NK-92 treated with Interleukin-12 subunit alpha and Interleukin-12 subunit beta, amount 100 ng/mL, for 24 hours (cell line): ENCODE data around the gene MECR.
A peak's percentile ranks its signal among the peaks of the same experiment; 100 is the strongest.

Experiments used
- DNase-seq: peaks from one replicate; lab custom pipeline; 2025; lab: John Stamatoyannopoulos, UW

The MECR gene, protein sequence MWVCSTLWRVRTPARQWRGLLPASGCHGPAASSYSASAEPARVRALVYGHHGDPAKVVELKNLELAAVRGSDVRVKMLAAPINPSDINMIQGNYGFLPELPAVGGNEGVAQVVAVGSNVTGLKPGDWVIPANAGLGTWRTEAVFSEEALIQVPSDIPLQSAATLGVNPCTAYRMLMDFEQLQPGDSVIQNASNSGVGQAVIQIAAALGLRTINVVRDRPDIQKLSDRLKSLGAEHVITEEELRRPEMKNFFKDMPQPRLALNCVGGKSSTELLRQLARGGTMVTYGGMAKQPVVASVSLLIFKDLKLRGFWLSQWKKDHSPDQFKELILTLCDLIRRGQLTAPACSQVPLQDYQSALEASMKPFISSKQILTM

DNA sequence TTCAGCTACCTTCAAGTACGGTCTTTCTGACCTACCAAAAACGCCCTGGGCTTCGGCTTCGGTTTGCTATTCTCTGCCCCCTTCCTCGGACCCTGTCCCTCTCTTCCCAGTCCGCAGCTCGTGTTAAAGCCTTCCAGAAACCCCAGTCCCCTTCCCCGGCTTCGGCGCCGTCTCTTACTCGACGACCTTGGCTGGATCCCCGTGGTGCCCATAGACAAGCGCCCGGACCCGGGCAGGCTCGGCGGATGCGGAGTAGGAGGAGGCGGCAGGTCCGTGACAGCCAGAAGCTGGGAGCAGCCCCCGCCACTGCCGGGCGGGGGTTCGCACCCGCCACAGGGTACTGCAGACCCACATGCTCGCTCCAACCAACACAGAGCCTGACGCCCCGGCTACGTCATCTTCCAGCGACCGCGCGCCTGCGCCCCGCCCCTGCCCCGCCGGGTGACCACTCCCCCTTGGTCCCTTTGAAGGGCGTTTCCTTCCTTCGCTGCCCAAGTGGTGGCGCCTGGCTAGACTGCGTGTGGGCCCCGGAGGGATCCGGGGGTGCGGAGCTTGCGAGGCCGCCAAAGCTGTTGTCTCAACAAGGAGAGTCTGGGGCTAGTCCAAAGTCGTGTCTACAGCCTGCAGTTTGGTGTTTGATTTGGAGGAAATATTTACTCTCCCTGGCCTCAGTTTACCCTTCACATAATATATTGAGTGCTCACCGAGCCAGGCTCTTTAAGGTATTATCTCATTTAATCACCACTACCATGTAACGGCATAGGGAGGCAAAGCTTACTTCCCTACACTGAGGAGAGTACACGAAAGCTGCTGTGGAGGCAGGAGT lies at the start of gene MECR:
MECR (minus strand) TSS at position 382 of the 826 bp plus-strand sequence; CDS start at position 354, 28 bp downstream.
- DNase-seq, result peak; percentile 85

DNA sequence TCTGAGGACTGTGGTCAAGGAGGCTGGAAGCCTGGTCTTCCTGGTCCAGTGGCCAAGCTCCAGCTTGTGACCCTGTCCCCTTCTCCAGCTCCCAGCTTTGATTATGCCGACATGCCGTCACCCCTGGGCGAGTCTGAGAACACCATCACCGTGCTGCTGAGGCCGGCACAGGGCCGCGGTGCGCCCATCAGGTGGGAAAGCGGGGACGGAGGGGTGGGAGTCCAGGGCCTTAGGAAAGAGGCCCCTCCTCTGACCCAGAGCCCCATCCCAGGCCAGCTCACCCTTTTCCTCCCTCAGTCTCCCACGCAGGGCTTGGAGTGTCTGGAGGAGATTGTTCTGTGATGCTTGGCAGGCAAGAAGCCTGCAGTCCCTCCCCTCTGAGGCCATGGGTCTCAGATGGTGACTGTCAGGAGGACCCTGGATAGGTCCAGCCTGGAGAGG lies 49.2 kb upstream of the MECR start:
- no peak for DNase-seq

DNA sequence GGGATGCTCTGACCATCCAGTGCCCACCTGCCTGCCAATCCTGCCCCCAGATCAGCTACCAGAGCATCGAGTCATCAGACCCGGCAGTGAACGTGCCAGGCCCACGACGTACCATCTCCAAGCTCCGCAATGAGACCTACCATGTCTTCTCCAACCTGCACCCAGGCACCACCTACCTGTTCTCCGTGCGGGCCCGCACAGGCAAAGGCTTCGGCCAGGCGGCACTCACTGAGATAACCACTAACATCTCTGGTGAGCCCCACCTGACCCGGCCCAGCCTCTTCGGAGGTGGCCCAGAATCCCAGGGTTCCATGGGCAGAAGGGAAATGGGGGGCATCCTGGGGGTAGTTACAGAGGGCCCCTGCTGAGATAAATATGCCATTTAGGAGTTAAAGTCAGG lies 48.7 kb upstream of the MECR start:
- DNase-seq, result no peak

DNA sequence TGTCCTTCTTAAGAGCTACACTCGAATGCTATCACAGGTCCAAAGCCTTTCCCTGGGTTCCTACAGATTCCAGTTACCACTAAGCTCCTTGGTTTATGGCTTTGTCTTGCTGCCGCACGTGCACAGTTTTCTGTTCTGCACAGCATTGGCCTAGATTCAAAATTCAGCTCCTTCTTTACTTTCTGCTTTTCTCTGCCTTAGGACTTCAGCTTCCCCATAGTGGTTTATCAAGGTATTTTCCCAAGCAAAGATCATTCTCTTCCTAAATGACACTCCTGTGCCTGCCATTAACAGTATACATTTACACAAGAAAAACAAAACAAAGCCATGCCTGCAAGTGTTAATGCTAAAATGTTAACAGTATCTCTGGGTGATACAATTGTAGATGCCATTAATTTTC lies 47.4 kb upstream of the MECR start:
- DNase-seq, result no peak

DNA sequence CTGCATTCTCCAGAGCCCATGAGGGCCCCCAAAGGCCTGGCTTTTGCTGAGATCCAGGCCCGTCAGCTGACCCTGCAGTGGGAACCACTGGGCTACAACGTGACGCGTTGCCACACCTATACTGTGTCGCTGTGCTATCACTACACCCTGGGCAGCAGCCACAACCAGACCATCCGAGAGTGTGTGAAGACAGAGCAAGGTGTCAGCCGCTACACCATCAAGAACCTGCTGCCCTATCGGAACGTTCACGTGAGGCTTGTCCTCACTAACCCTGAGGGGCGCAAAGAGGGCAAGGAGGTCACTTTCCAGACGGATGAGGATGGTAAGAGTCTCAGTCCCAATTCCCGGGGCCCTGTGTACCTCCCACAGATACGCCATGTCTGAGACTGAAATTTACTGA lies 44.7 kb upstream of the MECR start:
- DNase-seq, result no peak

DNA sequence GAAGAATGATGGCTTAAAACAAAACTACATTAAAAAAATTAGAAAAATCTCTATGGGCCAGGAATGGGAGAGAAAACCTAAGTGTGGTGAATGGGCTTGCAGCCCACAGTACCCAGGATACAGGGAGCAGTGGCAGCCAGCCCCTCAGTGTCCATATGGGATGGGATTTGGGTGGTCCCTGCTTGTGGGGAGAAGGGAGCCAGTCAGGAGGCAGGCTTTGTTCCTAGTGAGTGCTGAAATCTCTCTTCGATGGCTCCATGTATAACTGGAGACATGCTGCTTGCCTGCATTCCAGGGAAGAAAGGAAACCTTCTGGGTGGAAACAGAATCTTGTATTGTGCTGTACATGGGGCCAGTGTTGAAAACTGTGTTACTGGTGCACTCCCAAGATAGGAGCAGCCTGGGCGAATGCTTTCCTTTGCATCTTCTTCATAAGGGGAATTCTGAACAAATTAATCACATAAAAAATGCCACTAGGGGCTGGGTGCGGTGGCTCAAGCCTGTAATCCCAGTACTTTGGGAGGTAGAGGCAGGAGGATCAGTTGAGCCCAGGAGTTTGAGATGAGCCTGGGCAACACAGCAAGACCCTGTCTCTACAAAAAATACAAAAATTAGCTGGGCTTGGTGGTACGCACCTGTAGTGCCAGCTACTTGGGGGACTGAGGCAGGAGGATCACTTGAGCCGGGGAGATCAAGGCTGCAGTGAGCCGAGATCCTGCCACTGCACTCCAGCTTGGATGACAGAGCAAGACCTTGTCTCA lies 41.6 kb upstream of the MECR start:
- DNase-seq, result no peak

DNA sequence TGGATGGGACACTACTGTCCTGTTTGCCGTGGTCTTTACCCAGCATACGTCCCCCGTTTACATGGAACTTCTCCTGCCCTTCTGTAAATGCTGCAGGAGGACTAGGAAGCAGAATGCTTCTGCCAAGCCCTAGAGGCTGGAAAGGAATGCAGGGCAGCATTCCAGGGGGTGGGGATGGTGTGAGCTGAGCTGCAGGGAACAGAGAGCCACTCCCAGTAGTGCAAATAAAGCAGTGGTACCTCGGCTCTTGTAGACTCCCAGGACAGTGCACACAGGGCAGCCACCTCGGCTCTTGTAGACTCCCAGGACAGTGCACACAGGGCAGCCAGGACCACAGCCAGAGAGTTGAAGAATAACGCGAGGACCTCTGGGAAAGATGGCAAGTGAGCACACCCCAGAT lies 41.0 kb upstream of the MECR start:
- DNase-seq, result no peak

DNA sequence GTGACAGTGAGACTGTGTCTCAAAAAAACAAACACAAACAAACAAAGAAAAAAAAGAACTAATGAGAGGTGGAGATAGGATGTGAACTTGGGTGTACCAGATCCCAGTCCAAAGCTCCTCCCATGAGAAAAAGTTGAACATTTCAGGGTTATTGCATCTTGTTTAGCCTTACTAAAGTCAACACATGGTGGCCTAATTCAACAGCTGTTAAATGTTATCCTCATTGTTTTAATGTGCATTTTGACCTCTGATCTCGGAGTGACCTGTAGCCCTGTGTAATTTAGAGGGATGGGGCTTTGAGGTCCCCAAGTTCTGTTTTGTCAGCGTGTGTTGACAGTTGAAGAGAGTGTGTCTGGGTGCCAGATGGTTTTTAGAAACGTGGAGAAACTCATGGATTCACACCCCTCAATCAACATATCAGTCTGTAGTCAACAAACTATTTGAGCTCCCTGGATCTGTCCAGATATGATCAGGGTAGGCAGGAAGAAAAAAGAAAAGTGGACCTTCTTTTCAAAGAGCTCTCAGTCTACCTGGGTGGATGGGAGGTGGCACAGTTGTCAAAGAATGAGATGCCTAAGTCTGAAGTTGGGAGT lies 40.3 kb upstream of the MECR start:
- no peak for DNase-seq

DNA sequence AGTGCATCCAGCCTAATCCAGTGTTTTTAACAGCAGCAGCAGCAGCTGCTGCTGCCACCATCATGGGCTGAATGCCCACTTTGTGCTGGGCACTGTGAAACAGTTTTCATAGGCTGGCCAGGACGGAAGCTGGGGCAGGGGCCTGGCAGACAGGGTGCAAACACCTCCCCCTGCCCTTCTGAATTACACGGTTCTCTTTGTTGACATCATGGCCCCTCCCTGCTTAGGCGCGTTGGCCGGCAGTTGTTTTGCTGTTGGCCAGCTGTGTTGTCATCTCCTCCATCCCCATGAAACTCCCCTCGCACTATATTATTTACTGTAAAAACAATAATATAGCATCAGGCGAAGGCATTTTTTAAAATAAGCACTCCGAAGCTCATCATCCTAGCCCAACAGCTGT lies 38.6 kb upstream of the MECR start:
- no peak for DNase-seq

DNA sequence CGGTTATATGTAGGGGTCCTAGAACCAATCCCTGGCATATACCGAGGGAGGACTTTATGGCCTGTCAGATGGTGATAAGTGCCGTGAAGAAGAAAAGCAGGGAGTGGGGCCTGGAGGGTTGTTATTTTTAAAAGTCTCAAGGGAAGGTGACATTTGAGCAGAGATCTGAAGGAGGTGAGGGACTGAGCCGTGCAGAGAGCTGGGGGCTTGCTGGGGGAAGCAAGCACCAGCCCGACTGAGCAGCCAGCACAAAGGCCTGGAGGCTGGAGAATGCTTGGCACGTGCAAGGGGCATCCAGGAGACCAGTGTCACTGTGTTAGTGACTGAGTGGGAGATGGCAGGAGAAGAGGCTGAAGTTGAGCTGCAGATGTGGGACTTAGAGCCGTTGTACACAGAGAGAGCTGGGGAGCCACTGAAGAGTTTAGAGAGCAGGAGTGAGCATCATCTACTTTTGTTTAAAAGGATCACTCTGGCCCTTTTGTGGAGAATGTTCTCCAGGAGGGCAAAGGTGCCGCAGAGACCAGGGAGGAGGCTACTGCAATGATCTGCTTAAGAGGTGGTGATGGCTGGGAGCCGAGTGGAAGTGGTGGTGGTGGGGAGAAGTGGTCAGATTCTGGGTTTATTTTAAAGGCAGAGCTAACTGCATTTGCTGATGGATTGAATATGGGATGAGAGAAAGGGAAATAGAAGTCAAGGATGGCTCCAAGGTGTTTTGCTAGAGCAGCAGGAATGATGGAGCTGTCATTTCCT lies 36.8 kb upstream of the MECR start:
- no peak for DNase-seq

DNA sequence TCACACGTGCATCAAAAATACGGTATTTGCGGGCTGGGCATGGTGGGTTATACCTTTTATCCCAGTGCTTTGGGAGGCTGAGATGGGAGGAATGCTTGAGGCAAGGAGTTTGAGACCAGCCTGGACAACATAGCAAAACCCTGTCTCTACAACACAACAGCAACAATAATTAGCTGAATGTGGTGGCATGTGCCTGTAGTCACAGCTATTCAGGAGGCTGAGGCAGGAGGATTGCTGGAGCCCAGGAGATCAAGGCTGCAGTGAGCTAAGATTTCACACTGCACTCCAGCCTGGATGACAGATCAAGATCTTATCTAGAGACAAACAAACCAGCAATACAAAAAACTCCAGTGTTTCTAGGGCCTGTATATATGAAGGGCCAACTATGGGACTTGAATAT lies 36.2 kb upstream of the MECR start:
- DNase-seq, result no peak

DNA sequence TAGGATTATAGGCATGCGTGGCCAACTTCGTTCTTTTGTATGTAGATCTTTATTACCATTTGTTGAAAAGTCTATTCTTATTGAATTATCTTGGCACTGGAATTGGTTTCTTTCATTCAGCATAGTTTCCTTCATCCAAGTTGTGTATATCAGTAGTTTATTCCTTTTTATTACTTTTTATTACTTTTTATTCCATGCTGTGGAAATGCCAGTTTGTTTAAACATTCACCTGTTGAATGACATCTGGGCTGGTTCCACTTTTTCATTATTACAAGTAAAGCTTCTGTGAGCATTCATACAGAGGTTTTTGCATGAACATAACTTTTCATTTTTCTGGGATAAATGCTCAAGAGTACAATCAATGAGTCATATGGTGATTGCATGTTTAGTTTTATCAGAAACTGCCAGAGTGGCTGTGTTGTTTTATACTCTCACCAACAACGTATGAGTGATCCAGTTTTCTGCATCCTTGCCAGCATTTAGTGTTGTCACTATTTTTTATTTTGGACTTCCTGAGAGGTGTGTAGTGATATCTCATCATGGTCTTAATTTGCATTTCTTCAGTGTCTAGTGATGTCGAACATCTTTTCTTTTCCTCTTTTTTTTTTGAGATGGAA lies 34.1 kb upstream of the MECR start:
- no peak for DNase-seq

DNA sequence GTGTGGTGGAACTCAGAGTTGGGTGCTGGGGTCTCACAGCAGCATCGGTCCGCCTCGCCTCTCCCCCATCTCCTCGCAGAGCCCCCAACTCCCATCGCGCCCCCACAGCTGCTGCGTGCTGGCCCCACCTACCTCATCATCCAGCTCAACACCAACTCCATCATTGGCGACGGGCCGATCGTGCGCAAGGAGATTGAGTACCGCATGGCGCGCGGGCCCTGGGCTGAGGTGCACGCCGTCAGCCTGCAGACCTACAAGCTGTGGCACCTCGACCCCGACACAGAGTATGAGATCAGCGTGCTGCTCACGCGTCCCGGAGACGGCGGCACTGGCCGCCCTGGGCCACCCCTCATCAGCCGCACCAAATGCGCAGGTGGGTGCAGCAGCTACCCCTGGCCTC lies 29.8 kb upstream of the MECR start:
- DNase-seq, result no peak

DNA sequence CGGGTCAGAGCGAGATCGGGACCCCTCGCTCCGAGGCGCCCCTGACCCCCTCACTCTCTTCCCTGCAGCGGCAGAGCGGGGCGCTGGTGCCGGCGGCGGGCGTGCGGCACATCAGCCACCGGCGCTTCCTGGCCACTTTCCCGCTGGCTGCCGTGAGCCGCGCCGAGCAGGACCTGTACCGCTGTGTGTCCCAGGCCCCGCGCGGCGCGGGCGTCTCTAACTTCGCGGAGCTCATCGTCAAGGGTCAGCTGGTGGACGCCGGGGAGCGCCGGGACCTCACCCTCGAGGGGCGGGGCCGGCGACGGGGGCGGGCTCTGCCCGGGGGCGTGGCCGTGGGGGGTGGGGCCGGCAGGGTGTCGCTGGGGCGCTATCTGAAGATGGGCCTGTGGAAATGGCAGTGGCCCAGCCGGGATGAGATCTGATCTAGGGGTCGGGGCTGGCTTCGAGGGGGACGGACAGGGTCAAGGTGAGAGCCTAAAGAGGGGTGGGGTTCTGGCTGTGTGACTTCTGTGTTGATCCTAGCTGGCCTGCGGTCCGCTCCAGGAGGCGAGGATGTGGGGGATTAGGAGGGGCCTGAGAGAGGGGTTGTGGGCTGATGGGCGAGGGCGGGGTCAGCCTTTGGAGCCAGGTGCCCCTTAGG lies 29.2 kb upstream of the MECR start:
- no peak for DNase-seq

DNA sequence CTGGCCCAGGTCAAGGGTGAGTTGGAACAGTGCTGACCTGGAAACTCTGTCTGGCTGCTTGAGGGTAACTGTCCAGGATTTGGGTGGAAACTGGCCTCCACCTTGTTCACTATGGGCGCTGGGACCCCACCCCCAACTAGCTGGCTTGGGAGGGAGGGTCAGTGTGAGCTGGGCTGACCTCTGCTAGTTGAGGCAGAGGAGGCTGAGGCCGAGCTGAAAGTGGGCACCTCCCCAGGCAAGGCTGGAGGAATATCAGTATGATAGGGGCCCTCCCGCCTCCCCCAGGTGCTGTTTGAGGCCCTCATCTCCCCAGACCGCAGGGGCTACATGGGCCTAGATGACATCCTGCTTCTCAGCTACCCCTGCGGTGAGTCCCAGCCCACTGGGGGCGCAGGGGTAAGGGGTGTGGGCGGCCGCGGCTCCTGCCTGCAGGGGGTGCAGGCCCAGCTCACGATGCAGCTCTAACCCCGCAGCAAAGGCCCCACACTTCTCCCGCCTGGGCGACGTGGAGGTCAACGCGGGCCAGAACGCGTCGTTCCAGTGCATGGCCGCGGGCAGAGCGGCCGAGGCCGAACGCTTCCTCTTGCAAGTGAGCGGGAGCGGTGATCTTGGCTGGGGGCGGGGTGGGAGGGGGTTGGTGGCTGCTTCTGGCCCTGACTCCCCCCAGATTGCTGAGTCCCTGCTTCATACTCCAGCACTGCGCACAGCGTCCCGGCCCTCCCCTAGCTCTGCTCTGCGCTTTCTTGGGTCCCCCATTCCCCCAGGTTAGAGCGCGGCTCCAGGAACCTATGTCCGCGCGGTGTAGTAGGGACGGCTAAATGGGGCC lies 28.5 kb upstream of the MECR start:
- no peak for DNase-seq

DNA sequence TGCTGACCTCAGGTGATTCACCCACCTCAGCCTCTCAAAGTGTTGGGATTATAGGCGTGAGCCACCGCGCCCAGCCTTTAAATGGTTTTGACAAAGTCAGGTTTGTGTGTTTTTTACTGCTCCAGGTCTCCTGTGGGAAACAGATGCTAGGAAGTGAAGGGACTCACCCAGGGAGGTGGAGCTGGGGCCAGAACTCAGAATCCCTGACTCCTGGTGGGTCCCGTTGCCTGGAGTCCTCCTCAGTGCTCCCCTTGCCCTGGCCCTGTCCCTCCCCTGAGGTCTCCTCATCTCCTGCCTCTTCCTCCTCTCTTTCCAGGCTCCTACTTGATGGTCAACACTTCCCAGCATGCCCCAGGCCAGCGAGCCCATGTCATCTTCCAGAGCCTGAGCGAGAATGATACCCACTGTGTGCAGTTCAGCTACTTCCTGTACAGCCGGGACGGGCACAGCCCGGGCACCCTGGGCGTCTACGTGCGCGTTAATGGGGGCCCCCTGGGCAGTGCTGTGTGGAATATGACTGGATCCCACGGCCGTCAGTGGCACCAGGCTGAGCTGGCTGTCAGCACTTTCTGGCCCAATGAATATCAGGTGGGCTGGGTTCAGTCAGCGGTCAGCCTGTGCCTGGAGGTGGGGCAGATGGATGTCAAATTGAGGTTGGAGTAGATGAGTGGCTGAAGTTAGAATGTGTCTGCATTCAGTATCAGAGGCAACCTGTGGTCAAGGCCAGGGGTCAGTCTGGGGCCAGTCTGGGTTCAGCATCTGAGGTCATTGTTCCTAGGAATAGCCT lies 27.6 kb upstream of the MECR start:
- no peak for DNase-seq

DNA sequence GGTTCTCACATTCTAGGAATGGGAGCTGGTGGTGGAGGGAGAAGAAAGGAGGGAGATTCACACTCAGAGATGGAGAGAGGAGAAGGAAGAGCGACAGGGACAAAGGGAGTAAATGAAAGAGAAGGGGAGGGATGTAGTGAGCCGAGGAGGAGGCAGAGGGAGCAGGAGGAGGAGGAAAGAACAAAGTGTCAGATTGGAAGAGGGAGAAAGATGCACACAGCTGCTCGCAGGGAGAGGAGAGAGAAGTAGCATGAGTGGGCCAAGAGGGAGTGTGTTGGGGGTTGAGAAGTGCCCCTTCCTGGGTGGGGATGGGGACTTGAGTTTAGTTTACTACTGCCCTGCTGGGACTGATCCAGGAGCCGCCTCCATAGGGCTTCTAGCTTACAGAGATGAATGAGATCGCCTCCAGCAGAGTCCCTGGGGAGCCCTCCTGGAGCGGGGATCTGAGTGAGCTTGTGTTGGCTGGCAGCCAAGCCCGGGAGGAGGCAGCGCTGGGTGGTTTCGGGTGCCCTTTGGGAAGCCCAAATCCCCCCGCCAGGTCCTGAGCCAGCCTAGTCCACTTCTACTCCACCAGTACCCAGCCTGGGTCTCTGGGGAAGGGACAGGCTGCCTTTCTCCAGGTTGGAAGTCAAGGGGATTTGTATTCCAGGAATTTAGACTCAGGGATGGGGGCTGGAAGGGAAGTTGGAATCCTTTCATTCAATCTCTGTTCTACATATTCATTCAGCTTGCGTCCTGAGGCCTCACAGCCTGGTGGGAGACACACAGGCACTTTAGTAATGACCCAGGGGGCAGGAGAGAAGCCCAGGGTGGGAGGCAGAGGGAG lies 26.5 kb upstream of the MECR start:
- no peak for DNase-seq

DNA sequence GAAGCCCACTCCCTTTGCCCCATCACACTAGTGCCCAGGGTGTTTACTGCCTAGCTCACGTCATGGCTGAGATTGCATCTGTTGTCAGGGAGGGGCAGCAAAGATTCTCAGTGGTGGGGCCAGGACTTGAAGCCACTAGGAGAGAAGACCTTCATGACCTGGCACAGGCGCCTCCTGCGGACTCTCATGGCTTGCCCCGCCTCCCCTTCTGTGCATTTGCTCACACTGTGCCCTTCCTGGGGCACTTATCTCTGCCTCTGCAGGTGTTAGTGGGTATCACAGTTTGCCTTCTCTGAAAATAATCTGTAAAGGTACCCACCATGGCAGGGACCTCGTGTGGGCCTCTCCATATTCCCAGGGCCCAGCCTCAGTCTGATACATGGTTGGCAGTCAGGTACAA lies 25.7 kb upstream of the MECR start:
- DNase-seq, result no peak
